Measurements from ENCODE around the gene ACKR3.

The ACKR3 gene

GRCh38 chr2:236550290-236550689 is 19.3 kb upstream of the ACKR3 start:
- DNase-seq: no peak

- no peak for DNase-seq
These were observed 18.7 kb upstream of the ACKR3 start for GRCh38 chr2:236550701-236551465.

DNA sequence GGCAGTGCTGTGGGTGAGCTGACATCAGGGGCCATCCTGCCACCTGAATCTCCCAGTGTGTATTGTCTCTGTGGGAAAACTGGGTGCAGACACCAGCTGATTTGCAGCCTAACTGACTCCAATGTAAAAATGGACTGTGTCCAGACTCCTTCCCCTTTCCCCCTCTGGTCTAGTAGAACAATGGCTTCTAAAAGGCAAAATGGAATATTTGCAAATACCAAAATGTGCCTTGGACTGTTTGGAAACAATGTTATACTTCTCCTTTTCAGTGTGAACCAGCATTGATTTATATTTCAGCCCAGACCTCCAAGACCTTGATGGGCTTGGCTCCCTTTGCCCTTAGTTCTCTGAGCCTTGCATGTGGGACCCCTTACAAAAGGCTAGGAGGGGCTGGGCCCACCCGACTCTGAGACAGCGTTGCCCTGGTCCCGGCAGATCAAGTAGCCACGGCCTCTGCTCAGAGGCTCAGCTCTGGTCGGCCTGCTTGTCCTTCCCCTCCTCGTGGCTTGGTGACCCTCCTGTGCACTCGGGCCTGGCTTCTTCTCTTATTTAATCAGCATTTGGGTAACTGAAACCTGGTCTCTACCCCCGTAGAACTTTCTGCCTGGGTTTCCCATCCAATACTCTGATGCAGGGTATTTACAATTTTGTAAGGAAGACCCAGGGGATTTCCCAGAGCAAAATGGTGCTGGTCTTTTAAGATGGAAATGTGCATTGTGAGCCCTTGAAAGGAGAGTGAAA is 18.0 kb upstream of the ACKR3 start:
- no peak for DNase-seq

GRCh38 chr2:236552212-236552542 is 17.4 kb upstream of the ACKR3 start:
- no peak for DNase-seq

GRCh38 chr2:236552581-236553363 is 16.9 kb upstream of the ACKR3 start:
- no peak for DNase-seq

- DNase-seq: no peak
These were observed 16.1 kb upstream of the ACKR3 start for GRCh38 chr2:236553522-236553921.

GRCh38 chr2:236554629-236555282 is 14.9 kb upstream of the ACKR3 start:
- peak; percentile 20 for DNase-seq

GRCh38 chr2:236555481-236555880 is 14.1 kb upstream of the ACKR3 start:
- no peak for DNase-seq

GRCh38 chr2:236557306-236558030 is 12.2 kb upstream of the ACKR3 start:
- DNase-seq: no peak

GRCh38 chr2:236558036-236558435 is 11.6 kb upstream of the ACKR3 start:
- DNase-seq: no peak

DNA sequence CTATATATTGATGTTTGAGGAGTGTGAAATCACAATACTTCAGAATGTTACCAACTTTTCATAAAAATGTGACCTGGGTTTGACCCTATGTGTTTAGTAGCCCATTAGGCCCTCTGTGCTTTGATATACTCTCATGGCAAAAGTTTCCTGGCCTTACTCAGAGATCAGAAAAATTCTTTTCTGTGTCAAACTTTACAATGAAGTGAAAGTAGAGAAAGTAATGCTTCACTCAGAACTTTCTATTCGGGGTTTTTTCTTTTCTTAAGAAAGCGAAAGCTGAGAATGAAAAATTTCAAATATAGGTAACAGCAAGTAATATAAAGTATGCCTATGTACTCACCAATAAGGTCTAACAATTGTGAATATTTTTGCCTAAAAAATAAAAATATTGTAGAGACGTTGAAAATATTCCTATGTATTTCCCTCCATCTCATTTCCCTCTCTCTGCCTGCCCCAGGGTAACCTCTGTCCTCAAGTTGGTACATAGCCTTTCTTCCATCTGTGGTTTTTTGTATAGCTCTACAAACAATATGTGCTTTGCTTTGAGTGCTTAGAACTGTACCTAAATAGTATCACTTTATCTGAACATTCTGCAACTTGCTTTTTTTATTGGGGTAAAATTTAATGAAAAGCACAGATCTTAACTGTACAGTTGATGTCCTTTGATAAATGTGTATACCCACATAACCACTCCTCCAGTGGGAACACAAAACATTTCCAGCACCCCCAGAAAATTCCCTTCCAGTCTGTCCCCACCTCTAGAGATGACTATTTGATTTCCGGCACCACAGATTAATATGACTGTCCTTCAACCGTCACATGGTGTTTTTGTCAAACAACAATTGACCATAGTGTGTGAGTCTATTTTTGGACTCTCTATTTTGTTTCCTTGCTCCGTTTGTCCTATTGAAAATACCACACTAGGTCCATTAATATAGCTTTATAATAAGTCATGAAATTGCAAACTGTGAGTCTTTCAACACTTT is 10.3 kb upstream of the ACKR3 start:
- DNase-seq: no peak

- DNase-seq: no peak
These were observed 7.8 kb upstream of the ACKR3 start for GRCh38 chr2:236561874-236562273.

- DNase-seq: no peak
These were observed 7.2 kb upstream of the ACKR3 start for GRCh38 chr2:236562434-236562833.

DNA sequence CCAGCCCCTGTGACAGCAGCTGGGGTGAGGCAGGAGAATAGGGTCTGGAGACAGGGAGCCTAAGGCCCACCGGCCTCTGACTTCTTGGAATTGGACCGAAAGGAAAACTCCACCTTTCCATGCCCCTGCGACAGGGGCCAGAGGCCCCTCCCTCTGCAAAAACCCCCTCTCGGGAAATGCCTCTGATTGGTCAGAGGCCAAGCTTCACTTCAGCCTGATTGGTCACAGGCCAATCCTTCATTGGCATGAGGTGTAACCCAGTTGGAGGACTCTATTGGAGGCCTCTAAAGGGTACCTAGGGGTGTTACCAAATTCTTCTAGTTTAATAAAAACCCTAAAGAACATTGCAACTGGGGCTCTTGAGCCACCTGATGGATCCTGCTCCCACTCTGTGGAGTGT is 5.7 kb upstream of the ACKR3 start:
- DNase-seq: no peak

DNA sequence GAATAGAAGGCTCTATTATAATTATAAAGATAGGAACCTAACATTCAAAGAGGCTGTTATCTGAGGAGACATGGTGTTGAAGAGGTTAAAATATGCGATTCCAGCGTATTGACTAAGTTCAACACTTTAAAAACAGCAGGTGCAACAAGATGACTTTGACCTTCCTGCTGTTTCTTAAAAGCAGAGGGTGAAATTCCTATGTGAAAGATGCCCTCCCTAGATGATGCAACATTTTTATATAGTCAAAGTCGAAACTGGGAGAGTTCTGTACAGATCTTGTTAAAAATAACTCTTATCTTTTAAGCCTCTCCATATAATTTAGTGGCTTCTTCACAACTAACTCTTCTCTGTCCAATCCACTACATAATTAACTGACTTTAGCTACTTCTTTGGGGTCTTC is 4.4 kb upstream of the ACKR3 start:
- no peak for DNase-seq

DNA sequence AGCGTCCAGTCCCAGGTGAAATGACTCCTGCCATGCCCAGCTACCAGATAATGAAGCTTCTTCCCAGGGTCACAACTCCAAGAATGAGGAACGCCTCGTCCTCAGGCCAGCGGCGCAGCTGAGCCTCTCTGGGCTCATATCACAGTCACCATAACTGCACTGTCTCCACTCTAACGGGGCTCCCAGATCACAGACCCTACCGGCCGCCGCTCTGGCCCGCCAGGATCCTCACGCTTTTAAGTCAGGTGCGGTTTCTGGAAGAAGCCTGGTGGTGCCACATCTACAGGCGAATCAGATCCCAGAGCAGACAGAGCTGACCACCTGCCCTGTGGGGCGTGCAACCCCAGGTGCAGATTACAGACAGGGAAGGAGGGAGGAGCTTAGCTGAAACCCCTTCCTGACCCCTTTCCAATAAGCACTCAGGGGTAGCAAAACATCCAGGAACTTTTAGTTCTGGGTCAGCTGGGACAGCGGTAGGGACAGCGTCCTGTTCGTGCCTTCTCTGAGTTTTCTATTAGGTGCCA is 3.7 kb upstream of the ACKR3 start:
- no peak for DNase-seq

GRCh38 chr2:236566596-236566995 is 3.0 kb upstream of the ACKR3 start:
- DNase-seq: no peak

- peak; percentile 13 for DNase-seq
These were observed 1.3 kb upstream of the ACKR3 start for GRCh38 chr2:236568068-236568921.

DNA sequence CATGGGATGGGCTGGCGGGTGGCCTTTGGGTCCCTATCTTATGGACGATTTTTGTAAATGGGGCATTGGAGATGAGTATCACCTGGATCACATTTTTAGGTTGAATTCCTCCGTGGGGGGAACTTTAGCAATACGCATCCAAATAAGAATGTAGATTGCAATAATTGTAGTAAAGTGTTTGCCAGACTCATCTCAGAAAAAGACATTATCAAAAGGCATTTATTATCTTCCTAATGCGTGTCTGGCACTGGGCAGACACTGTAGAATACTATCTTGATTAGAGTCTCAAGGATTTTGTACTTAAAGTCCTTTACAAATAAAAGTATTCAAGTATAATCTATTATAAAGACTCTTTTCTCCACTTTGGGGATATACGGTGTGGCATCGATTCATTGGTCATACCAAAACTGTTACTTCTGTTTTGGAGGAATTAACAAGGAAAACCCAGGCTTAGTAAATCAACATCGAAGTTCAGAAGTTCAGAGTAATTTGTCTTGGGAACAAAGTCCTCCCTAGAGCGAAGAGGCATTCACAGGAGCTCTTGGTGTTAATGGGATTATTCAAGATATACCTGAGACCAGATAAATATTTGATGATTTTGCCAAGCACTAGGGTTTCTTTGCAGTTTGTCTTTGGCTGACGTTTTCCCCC is 578 bp upstream of the ACKR3 start:
- no peak for DNase-seq

Data from activated effector memory CD4-positive, alpha-beta T cell treated with Interleukin-2 at 50 U/mL for 16 hours (primary cell).